Stimulated activated CD8-positive, alpha-beta memory T cell treated with anti-CD3 and anti-CD28 coated beads, Interleukin-12 subunit alpha, Interleukin-12 subunit beta, amount 100 ng/mL, for 1 hour (primary cell): Measurements from ENCODE around the gene PAX5.

Experiments
- DNase-seq: peaks from one replicate; pipeline ENCODE4 v3.0.0-alpha.2; 2020; ENCODE audit warnings: low read depth

Gene PAX5

DNA sequence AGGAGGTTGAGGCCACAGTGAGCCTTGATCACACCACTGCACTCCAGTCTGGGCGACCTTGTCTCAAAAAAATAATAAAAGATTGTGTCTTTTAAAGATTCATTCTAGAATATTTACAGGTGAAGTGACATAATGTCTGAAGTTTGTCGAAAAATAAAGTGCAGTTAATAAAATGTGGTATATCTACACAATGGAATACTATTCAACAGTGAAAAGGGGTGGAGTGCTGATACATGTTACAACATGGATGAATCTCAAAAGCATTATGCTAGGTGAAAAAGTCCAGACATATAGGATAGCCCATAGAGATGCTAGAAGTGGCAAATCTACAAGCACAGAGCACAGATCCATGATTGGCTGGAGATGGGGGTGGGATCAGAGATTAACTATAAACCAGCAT is 101.9 kb downstream of the PAX5 start:
- no peak for DNase-seq

GRCh38 chr9:36930941-36931340 is 103.1 kb downstream of the PAX5 start:
- DNase-seq, result no peak

DNA sequence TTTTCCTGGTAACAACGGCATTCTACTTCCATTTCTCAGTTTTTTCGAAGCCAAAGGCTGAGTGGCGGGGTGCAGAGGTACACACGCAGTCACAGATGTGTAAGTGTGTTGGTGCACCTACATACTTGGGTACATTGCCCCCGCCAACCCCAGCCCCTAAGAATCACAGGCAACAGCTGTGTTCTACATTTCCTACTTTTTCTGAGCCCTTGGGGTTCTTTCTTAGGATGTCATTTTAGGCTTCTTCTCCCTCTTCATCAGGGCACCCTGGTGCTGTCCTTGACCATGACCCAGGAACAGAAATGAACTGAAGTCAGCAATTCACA is 104.8 kb downstream of the PAX5 start:
- DNase-seq, result no peak

- DNase-seq, result no peak
Measured at GRCh38 chr9:36928670-36929349, 105.3 kb downstream of the PAX5 start.

- no peak for DNase-seq
Measured at GRCh38 chr9:36928210-36928609, 105.9 kb downstream of the PAX5 start.

DNA sequence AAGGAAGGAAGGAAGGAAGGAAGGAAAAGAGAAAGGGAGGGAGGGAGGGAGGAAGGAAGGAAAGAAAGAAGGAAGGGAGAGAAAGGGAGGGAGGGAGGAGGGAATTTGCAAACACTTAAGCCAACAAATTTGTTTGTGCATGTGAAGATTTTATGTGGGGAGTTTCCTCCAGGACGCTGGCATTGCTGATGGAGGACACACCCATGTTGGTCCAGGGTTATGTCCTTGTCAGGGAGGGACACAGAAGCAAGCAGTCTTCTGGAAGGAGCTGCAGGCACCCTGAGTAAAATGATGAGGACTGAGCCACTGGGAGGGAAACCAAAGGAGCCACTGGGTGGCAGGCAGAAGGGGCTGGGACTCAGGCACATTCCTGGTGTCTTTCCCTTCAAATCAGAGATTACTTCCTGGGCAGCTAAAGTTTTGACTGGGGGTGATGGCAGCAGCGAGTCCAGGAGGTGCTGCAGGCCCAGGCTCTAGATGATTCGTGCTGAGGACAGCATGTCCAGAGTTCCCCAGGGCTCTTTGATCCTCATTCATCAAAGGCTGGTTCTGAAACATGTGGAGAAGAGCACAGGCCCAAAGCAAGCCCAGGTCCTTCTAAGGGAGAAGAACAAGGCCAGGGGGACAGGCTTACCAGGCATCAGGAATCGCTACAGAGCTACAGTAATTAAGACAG is 109.2 kb downstream of the PAX5 start:
- DNase-seq, result no peak

DNA sequence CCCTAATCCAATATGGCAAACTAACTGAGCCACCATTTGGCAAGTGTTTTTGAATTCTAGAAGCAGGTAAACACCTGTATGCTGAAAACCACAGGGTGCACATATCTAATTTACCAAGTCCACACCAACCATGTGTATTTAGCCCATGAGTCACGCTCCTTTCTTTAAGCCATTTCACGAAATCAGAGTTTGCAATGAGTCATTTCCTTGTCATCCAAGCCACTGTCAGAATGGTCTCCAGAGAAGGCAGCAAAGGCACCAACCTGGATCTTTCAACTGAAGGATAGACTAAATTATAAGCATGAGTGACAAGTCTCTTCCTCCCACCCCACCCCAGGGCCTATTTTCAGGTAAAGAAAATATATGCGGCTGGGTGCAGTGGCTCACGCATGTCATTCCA is 110.0 kb downstream of the PAX5 start:
- no peak for DNase-seq

DNA sequence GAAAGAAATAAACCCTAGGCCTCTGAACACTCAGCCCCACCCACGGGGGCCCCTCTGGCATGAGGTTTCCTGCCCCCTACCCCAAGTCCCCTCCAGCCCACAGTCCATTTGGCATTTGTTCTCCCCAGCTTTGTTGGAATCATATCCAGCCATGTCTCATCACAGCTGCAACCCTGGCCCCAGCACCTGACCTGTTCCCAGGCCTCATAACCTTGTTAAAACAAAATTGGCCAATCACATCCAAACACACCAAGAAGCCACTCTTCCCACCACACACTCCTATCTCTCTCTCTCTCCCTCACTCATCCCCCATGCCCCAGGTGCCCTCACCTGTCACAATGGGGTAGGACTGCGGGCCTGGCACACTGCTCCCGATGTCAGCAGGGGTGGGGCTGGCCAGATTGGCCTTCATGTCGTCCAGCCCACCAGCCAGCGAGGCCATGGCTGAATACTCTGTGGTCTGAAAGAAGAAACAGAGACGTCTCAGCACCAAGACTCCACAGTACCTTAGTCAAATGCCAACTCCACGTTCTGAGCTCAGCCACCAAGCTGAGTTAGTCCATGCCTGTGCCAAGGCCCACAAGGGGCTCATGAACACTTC is 110.9 kb downstream of the PAX5 start:
- no peak for DNase-seq

GRCh38 chr9:36922548-36922947 is 111.5 kb downstream of the PAX5 start:
- DNase-seq, result no peak

- no peak for DNase-seq
Measured at GRCh38 chr9:36914212-36914577, 119.9 kb downstream of the PAX5 start.

GRCh38 chr9:36913393-36914211 is 120.5 kb downstream of the PAX5 start:
- no peak for DNase-seq

DNA sequence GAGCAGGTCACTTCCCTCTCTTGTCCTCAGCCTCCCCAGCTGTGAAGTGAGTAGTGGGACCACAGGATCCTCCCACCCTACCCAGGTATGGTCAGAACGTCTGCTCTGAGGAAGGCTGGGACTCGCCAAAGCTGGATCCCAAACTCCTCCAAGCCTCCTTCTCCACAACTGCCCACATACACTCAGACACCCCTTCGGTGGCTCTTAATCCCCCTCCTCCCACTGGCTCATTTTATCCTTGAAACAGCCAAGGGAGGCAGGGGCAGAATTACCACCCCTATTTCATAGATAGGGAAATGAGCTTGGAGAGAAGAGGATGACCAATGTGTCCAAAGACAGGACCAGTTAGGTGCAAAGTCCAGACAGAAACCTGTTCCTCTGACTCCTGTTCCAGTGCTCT is 121.4 kb downstream of the PAX5 start:
- no peak for DNase-seq

GRCh38 chr9:36911601-36912412 is 122.3 kb downstream of the PAX5 start:
- DNase-seq, result no peak

DNA sequence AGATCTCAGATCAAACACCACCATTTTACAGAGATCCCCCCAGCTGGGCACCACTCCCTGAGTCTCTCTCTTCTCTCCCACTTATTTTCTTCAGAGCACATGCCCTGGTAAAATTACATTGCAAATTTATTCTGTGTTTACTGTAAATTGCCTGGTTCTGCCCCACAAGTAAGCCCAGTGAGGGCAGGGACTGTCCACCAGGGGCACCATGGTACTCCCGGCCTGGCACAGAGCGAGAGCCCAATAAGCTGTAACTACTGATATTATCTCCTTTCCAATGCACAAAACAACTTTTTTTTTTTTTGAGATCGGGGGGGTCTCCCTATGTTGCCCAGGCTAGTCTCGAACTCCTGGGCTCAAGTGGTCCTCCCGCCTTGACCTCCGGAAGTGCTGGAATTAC is 123.0 kb downstream of the PAX5 start:
- DNase-seq, result no peak

DNA sequence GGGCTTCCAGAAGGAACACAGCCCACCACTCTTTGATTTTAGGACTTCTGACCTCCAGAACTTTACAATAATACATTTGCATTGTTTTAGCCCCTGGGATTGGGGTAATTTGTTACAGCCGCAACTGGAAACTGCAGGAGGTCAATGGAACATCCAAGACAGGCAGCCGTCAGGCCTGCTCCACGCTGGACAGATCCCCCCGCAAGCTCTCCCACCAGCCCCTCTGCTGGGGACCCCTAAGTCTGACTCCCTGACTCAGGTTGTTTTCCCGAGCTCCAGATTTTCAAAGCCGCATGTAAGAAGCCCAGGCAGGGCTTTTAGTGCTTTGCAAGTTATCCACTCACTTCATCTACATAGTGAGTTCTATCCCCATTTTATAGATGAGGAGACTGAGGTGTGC is 127.6 kb downstream of the PAX5 start:
- DNase-seq, result no peak

DNA sequence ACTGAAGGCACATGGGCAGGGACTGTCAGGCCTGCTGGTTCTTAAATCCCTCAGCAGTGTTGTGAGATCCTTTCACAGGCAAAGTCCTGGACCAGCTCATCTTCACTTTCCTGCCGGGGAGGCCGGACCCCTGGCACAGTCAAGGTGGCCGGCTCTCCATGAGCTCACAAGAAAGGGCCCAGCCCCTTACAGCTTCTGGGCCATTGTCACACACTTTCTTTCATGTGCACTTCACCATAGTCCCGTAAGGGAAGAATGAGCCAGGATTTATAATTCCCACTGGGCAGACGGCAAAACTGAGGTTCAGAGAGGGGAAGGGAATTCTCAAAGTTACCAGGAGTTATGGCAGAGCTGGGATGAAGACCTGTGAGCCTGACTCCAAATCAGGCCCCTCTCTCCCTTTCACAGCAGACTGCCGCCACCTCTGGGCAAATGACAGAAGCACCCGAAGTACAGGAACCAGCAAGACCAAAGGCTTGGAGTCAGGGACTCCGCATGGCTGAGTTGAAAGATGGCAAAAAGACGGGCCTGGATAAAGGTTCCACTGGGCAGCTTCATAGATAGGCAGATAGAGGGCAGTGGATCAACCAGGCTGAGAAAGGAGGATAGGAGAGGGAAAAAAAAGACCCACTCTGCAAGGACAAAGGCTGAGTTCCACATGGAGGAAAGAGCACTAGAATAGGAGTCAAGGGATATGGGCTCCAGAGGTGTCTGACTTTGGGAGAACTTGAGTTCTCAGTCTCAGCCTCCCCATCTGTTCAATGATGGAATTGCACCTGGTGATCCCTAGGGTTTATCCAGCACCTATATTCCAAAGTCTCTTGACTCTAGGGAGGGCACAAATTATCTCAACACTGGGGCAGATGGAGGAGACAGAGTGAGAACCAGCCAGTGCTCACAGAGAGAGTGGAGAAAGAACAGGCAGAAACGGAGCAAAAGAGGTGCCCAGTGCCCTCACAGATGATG is 128.7 kb downstream of the PAX5 start:
- no peak for DNase-seq

- no peak for DNase-seq
Measured at GRCh38 chr9:36903541-36904435, 130.3 kb downstream of the PAX5 start.

GRCh38 chr9:36902861-36903524 is 131.1 kb downstream of the PAX5 start:
- DNase-seq, result no peak

GRCh38 chr9:36902080-36902716 is 131.9 kb downstream of the PAX5 start:
- DNase-seq, result no peak
